HEK293T (cell line): ENCODE results near the gene JADE3.

Experiments used
- CTCF ChIA-PET: fragments of 350-600 bp; formaldehyde crosslinking; extraction: SDS; loops from one replicate; lab custom pipeline; 2021; ENCODE audit warnings: antibody characterized with exemption, inconsistent platforms; lab: Yijun Ruan, JAX
- POLR2A ChIA-PET: fragments of 350-600 bp; formaldehyde crosslinking; extraction: SDS; loops from one replicate; lab custom pipeline; 2020; ENCODE audit warnings: antibody characterized with exemption, inconsistent platforms; lab: Yijun Ruan, JAX
- DNase-seq: peaks from one replicate; pipeline ENCODE4 v3.0.0; 2012; ENCODE audit warnings: mixed read lengths; ENCODE audit errors: extremely low spot score
- ARNT ChIP-seq: fragments of 450-650 bp; IDR thresholded peaks from 2 replicates; pipeline ENCODE4 v1.6.1; 2017; ENCODE audit warnings: mild to moderate bottlenecking
- BHLHE40 ChIP-seq: fragments of 450-650 bp; IDR thresholded peaks from 2 replicates; pipeline ENCODE4 v1.6.1; 2016; ENCODE audit warnings: mild to moderate bottlenecking, moderate library complexity, borderline replicate concordance
- CTBP1 ChIP-seq: fragments of 450-650 bp; IDR thresholded peaks from 2 replicates; pipeline ENCODE4 v1.6.1; 2016; ENCODE audit warnings: borderline replicate concordance
- ELF4 ChIP-seq: fragments of 450-650 bp; IDR thresholded peaks from 2 replicates; pipeline ENCODE4 v1.6.1; 2017; ENCODE audit warnings: antibody characterized with exemption
- FOXA1 ChIP-seq: fragments of 450-650 bp; IDR thresholded peaks from 2 replicates; pipeline ENCODE4 v1.6.1; 2016; ENCODE audit warnings: mild to moderate bottlenecking
- FOXK2 ChIP-seq: fragments of 450-650 bp; IDR thresholded peaks from 2 replicates; pipeline ENCODE4 v1.6.1; 2016; ENCODE audit warnings: mild to moderate bottlenecking
- FOXM1 ChIP-seq: fragments of 450-650 bp; IDR thresholded peaks from 2 replicates; pipeline ENCODE4 v1.6.1; 2017; ENCODE audit warnings: mild to moderate bottlenecking, borderline replicate concordance
- HDGF ChIP-seq: fragments of 450-650 bp; IDR thresholded peaks from 2 replicates; pipeline ENCODE4 v1.6.1; 2017; ENCODE audit warnings: antibody characterized with exemption, borderline replicate concordance
- L3MBTL2 ChIP-seq: fragments of 450-650 bp; conservative IDR thresholded peaks from 2 replicates; pipeline ENCODE4 v1.6.1; 2016; ENCODE audit warnings: mild to moderate bottlenecking
- LEF1 ChIP-seq: fragments of 450-650 bp; IDR thresholded peaks from 2 replicates; pipeline ENCODE4 v1.6.1; 2017; ENCODE audit warnings: mild to moderate bottlenecking, borderline replicate concordance
- NFRKB ChIP-seq: fragments of 450-650 bp; IDR thresholded peaks from 2 replicates; pipeline ENCODE4 v1.6.1; 2016; ENCODE audit warnings: mild to moderate bottlenecking, moderate library complexity
- PKNOX1 ChIP-seq: fragments of 450-650 bp; IDR thresholded peaks from 2 replicates; pipeline ENCODE4 v1.6.1; 2016
- SP1 ChIP-seq: fragments of 450-650 bp; IDR thresholded peaks from 2 replicates; pipeline ENCODE4 v1.6.1; 2017
- SUZ12 ChIP-seq: fragments of 450-650 bp; IDR thresholded peaks from 2 replicates; pipeline ENCODE4 v1.6.1; 2016; ENCODE audit warnings: mild to moderate bottlenecking
- TARDBP ChIP-seq: fragments of 450-650 bp; IDR thresholded peaks from 2 replicates; pipeline ENCODE4 v1.6.1; 2016
- ZNF384 ChIP-seq: fragments of 450-650 bp; IDR thresholded peaks from 2 replicates; pipeline ENCODE4 v1.6.1; 2016

Gene JADE3

GRCh38 chrX:47091149-47091775 lies 179.0 kb downstream of the JADE3 start:
- ChIA-PET POLR2A (interaction anchor here (0.6 kb wide), 1 partner anchor 432 kb away, joined by 3 read pairs; no protein-coding TSS in a partner anchor), CTCF (no interaction called here)
- no peak for DNase-seq
- no peak for TF ChIP-seq TARDBP

GRCh38 chrX:47093248-47093647 lies 181.0 kb downstream of the JADE3 start:
- ChIA-PET POLR2A (no interaction called here), CTCF (interaction anchor here (0.6 to 1.4 kb wide), 4 partner anchors 13 to 1173 kb away, joined by 3 read pairs; no protein-coding TSS in a partner anchor)
- no peak for DNase-seq
- TF ChIP-seq L3MBTL2, result no peak
- TF ChIP-seq BHLHE40, result no peak
- TF ChIP-seq FOXM1, result no peak
- TF ChIP-seq SP1, result no peak
- TF ChIP-seq HDGF, result no peak
- TF ChIP-seq PKNOX1, result no peak
- TF ChIP-seq TARDBP, result no peak
- TF ChIP-seq ARNT, result no peak
- TF ChIP-seq CTBP1, result no peak
- TF ChIP-seq NFRKB, result no peak
- no peak for TF ChIP-seq SUZ12
- TF ChIP-seq FOXA1, result no peak
- no peak for TF ChIP-seq ELF4
- TF ChIP-seq FOXK2, result no peak
- TF ChIP-seq ZNF384, result no peak

DNA sequence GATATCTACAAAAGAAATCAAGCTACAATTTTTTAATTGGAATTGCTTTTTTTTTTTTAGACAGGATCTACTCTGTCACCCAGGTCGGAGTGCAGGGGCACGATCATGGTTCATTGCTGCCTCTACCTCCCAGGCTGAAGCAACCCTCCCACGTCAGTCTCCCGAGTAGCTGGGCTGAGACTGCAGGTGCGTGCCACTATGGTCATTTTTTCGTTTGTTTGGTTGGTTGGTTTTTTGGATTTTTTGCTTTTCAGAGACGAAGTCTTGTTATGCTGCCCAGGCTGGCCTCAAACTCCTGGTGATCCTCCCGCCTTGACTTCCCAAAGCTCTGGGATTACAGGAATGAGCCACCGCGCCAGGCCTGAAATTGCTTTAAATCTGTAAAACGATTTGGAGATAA lies 181.6 kb downstream of the JADE3 start:
- ChIA-PET CTCF (interaction anchor here (0.6 to 1.4 kb wide), 4 partner anchors 13 to 1174 kb away, joined by 3 read pairs; no protein-coding TSS in a partner anchor), POLR2A (no interaction called here)
- no peak for TF ChIP-seq HDGF
- TF ChIP-seq TARDBP, result no peak
- no peak for TF ChIP-seq FOXA1
- DNase-seq, result no peak

- TF ChIP-seq FOXM1, result no peak
- TF ChIP-seq L3MBTL2, result no peak
- no peak for DNase-seq
- POLR2A ChIA-PET, result interaction anchor here (0.8 kb wide), 1 partner anchor 32 kb away, joined by 3 read pairs; no protein-coding TSS in a partner anchor
- CTCF ChIA-PET, result no interaction called here
These were observed 184.8 kb downstream of the JADE3 start for GRCh38 chrX:47097018-47097417.

GRCh38 chrX:47098338-47099094 lies 186.3 kb downstream of the JADE3 start:
- TF ChIP-seq CTBP1, result no peak
- CTCF ChIA-PET, result no interaction called here
- no peak for DNase-seq
- POLR2A ChIA-PET, result no interaction called here

- CTCF ChIA-PET, result no interaction called here
- DNase-seq, result no peak
- TF ChIP-seq L3MBTL2 (no peak), ELF4 (no peak), PKNOX1 (no peak), HDGF (no peak), FOXM1 (no peak), LEF1 (no peak), BHLHE40 (no peak), TARDBP (no peak), SUZ12 (no peak), FOXK2 (no peak)
- POLR2A ChIA-PET, result interaction anchor here (0.6 kb wide), 1 partner anchor 33 kb away, joined by 3 read pairs; no protein-coding TSS in a partner anchor
These were observed 189.0 kb downstream of the JADE3 start for GRCh38 chrX:47101206-47101605.
